Measurements from ENCODE around the gene GLMP.

Gene GLMP

GRCh38 chr1:156284112-156284511 is 11.4 kb downstream of the GLMP start, which contains the start of gene TMEM79:
Gene TMEM79 (plus strand): TSS chr1:156284325. CDS start chr1:156285227, 902 bp downstream.
- TF ChIP-seq, protein P1, sequence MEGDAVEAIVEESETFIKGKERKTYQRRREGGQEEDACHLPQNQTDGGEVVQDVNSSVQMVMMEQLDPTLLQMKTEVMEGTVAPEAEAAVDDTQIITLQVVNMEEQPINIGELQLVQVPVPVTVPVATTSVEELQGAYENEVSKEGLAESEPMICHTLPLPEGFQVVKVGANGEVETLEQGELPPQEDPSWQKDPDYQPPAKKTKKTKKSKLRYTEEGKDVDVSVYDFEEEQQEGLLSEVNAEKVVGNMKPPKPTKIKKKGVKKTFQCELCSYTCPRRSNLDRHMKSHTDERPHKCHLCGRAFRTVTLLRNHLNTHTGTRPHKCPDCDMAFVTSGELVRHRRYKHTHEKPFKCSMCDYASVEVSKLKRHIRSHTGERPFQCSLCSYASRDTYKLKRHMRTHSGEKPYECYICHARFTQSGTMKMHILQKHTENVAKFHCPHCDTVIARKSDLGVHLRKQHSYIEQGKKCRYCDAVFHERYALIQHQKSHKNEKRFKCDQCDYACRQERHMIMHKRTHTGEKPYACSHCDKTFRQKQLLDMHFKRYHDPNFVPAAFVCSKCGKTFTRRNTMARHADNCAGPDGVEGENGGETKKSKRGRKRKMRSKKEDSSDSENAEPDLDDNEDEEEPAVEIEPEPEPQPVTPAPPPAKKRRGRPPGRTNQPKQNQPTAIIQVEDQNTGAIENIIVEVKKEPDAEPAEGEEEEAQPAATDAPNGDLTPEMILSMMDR (IDR thresholded peaks at IDR 0.05), result no peak
- Mint-ChIP-seq H3K36me3 (ENCODE audit: low read depth) (peaks cover 7% of the 10 kb centered on the region), H3K9me3 (no peaks in the 10 kb centered on the region), H3K27ac (peak within 1 kb of the TSS; percentile 46), H3K4me3 (peak within 1 kb of the TSS; percentile 95), H3K4me1 (peaks cover 39% of the 10 kb centered on the region), H3K27me3 (ENCODE audit: low read depth, poor library complexity) (no peaks in the 10 kb centered on the region)
- no peak for DNase-seq

GRCh38 chr1:156283521-156283920 is 12.0 kb downstream of the GLMP start:
- Mint-ChIP-seq H3K36me3 (ENCODE audit: low read depth) (peaks cover 5% of the 10 kb centered on the region), H3K9me3 (no peaks in the 10 kb centered on the region), H3K4me3 (peak overlapping the region; percentile 95), H3K4me1 (peaks cover 39% of the 10 kb centered on the region), H3K27me3 (ENCODE audit: low read depth, poor library complexity) (no peaks in the 10 kb centered on the region), H3K27ac (peak overlapping the region; percentile 46)
- DNase-seq, result no peak
- TF ChIP-seq, protein P1 (IDR thresholded peaks at IDR 0.05), result no peak

DNA sequence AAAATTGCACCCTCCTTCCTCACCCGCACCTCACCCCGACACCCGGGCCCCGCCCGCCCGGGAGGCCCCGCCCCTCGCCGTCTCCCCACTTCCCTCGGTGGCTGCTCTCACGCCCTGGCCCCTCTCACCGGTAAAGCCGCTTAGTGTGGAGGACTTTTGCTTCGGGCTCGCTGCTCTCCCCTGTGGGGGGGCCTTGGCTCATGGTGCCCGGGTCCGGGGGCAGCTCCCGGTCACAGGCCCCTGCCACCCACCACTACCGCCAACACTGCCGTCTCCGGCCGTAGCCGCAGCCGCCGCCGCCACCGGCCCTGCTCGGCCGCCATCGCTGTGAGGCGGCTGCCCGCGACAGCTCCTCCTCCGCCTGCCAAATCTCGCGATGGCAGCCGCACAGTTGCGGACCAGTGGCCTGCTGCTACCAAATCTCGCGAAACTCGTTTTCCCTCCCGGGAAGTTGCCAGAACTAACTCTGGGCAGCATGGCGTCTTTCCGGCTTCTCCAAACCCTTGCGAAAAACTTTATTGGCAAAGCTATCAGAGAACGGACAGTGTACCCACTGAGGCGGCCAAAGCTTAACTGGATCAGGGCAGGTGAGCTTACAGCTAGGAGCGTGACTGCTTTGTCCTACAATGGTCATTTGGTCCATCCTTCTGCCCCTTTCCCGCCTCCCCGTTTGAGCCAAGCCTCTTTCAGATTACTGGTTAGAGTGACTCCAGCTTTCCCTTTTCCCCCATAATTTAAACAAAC is 12.8 kb downstream of the GLMP start, which contains the start of gene SMG5:
TSS of gene SMG5 (minus strand) at position 347 of the 744 bp plus-strand sequence. CDS start at position 202, 145 bp downstream.
- TF ChIP-seq, protein P1 (IDR thresholded peaks at IDR 0.05), result no peak
- peak within 1 kb of the TSS; percentile 46 for H3K27ac Mint-ChIP-seq
- H3K36me3 Mint-ChIP-seq (ENCODE audit: low read depth), result peaks cover 12% of the 10 kb centered on the region
- H3K9me3 Mint-ChIP-seq, result no peaks in the 10 kb centered on the region
- peak within 1 kb of the TSS; percentile 95 for H3K4me3 Mint-ChIP-seq
- peaks cover 39% of the 10 kb centered on the region for H3K4me1 Mint-ChIP-seq
- DNase-seq, result peak; percentile 93
- no peaks in the 10 kb centered on the region for H3K27me3 Mint-ChIP-seq (ENCODE audit: low read depth, poor library complexity)

GRCh38 chr1:156281693-156282478 is 13.6 kb downstream of the GLMP start:
- Mint-ChIP-seq H3K4me3 (peak overlapping the region; percentile 95), H3K27me3 (ENCODE audit: low read depth, poor library complexity) (no peaks in the 10 kb centered on the region), H3K9me3 (no peaks in the 10 kb centered on the region), H3K4me1 (peaks cover 39% of the 10 kb centered on the region), H3K36me3 (ENCODE audit: low read depth) (peaks cover 20% of the 10 kb centered on the region), H3K27ac (peak overlapping the region; percentile 31)
- TF ChIP-seq, protein P1 (IDR thresholded peaks at IDR 0.05), result no peak
- DNase-seq, result no peak

GRCh38 chr1:156281281-156281680 is 14.2 kb downstream of the GLMP start:
- H3K4me3 Mint-ChIP-seq, result peak overlapping the region; percentile 95
- H3K27me3 Mint-ChIP-seq (ENCODE audit: low read depth, poor library complexity), result no peaks in the 10 kb centered on the region
- peak overlapping the region; percentile 19 for H3K27ac Mint-ChIP-seq
- peaks cover 39% of the 10 kb centered on the region for H3K4me1 Mint-ChIP-seq
- H3K9me3 Mint-ChIP-seq, result no peaks in the 10 kb centered on the region
- H3K36me3 Mint-ChIP-seq (ENCODE audit: low read depth), result peaks cover 26% of the 10 kb centered on the region
- TF ChIP-seq, protein P1 (IDR thresholded peaks at IDR 0.05), result no peak
- no peak for DNase-seq
